Lower leg skin (tissue), 3 donors: Measurements from ENCODE around the gene CNOT9.

Experiments used
- CTCF ChIP-seq, 3 donors: fragments of 450-650 bp; IDR thresholded peaks; one replicate each; pipeline ENCODE4 v1.5.1; 2016; ENCODE audit warnings: antibody characterized with exemption in 3 of 3, mild to moderate bottlenecking in 3 of 3, moderate library complexity in 2 of 3
- POLR2A ChIP-seq, 2 donors: fragments of 450-650 bp; IDR thresholded peaks; one replicate each; pipeline ENCODE4 v1.6.1; 2016 to 2017; ENCODE audit warnings: antibody characterized with exemption in 2 of 2, mild to moderate bottlenecking in 1 of 2, moderate library complexity in 1 of 2

GRCh38 chr2:218623366-218623705 is 54.7 kb downstream of the CNOT9 start:
- TF ChIP-seq CTCF (IDR thresholded peaks at IDR 0.05): no peak
- TF ChIP-seq POLR2A (IDR thresholded peaks at IDR 0.05): no peak
